ENCODE measurements around the gene ECT2. TPM values are rescaled to one million over a fixed set of nuclear protein-coding genes. Genes with fewer than 3 reads are reported as not detected.

The ECT2 gene
- 53.8 to 94.4 TPM (median 75.4 TPM) in 5 replicates for total RNA-seq (2022; extraction: Qiagen RNA extraction; ENCODE audit: low read depth)

DNA sequence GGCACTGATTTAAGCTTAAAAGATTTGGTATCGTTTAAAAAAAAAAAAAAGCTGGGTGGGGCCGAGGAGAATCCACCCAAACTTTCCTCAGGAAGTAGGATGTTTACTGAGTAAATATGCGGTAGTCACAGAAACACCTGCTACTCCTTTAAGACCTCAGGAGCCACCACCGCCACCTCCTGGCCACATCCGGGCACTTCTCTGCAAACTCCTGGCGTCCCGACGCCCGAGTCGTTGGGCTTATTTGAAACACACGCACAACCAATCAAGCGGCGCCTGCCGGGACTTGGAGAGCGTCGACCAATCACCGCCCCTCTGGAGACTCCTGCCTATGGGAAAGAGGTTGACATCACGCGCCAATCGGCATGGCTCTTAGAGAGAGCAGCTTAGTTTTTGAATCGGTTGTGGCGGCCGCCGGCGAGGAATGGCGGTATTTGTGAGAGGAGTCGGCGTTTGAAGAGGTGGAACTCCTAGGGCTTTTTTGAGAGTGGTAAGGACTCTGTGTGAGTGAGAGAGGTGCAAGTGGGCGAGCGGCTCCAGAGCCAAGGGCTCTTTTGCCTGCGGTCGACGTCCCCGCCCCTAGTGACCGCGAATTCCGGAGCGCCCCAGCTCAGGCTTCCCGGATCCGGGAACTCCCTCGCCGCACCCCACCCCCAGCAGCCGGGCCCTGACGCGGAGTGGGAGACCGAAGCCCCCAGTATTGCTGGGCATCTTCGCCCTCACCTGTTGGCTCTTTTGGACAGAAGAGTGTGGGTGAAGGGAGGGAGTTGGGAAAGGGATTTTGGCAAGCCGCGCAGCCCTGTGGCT lies at the start of gene ECT2:
TSS of gene ECT2 (plus strand) at position 359 of the 807 bp plus-strand sequence. CDS start 3,805 bp downstream, outside the sequence.

DNA sequence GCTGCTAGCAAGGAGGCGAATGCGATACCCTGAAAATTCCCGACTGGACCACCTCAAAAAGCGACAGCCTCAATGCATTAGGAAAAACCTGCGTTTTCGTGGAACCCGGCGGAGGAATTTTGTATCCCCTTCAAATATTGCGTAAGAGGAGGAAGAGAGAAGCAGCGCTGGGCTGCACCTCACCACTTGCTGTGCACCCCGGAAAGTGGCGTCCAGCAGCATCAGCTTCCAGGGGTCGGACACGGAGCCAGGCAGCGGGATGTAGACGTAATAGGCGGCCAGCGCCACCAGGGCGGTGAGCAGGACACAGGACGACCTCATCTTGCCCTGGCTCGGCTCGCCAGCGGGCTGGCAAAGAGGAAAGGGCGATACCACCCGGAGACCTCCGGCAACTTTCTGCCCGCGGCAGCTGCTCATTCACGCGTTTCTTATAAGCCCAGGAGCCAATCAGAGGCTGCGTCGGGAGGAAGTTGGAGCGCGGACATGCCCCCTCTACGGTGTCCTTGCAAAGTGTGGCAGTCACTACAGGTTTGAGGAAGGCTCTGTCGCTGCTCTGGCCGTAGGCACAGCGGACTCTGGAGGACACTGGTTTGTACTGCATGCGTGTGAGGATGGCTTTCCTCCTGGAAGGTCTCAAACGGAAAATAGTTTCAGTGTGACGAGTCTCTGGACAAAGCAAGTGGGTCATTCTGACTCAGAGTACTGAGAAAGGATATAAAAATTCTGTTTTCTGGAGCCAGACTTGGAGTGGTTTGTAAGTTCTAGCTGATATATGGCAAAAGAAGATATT lies 39.7 kb upstream of the ECT2 start, which contains the start of gene NCEH1:
TSS of gene NCEH1 (minus strand) at position 404 of the 790 bp plus-strand sequence. CDS start at position 321, 83 bp downstream.

Other genes starting within 250 kb of the ECT2 start
- gene TNFSF10, start 227.3 kb upstream of the ECT2 start, total RNA-seq (2022; extraction: Qiagen RNA extraction; ENCODE audit: low read depth) = 0.14 TPM in 1 of 5 replicates, not detected in the others
- gene NCEH1, start 39.7 kb upstream of the ECT2 start, total RNA-seq (2022; extraction: Qiagen RNA extraction; ENCODE audit: low read depth) = 23.9 to 37.4 TPM (median 36.4 TPM) in 5 replicates

Data from A549 treated with ZK216348 at 1 μM for 4 hours (cell line).